SH-SY5Y (cell line): Measurements from ENCODE around the gene GIPC3.

Source experiments
- GATA2 ChIP-seq: IDR thresholded peaks from 2 replicates; pipeline ENCODE4 v1.6.1; 2011; ENCODE audit warnings: mild to moderate bottlenecking, low read depth, low read length
- GATA3 ChIP-seq: IDR thresholded peaks from 2 replicates; pipeline ENCODE4 v1.6.1; 2011; ENCODE audit warnings: low read depth, mild to moderate bottlenecking, low read length, moderate library complexity

DNA sequence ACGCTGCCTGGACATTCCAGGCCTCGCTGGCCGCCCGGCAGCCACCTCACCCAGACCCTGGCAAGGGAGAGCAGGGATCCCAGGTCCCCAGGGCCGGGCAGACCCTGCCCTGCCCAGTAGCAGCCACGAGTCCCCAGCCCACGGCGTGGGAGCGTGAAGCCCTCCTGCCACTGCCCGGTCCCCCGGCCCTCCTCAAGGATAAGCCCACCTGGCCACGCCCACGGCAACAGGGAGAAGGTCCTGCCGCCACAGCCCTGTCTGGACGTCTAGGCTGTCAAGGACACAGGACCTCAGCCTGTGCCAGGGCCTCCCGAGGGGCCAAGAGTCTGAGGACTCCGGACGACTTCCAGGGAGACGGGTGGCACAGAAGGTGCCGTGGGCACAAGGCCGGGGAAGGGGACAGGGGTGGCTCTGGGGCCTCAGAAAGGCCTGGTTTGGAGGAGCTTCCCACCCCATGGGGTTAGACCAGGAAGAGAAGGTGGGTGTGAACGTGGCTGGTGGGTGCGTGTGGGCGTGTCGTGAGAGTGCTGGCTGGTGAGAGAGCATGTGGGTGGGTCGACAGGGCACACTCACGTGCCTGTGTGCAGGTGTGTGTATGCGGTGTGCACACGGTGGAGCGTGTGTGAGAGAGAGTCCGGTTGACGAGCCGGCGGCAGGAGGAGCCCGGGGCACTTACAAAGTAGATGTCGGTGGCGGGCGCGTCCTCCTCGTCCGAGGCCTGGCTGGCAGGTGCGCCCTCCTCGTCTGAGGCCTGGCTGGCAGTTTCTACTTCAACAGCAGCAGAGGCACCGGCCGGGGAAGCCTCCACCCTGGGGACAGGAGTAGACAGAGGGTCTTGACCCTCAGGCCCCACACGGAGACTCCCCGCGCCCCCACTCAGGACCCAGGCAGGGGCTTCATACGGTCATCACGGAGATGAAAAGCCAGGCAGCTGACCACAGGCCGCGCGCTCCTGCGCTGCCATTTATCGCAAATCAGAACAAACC, 53.2 kb downstream of the GIPC3 start:
- TF ChIP-seq GATA2: no peak
- TF ChIP-seq GATA3: no peak
